Measurements from ENCODE around the gene ELMOD1. TPM values are rescaled to one million over a fixed set of nuclear protein-coding genes. Genes with fewer than 3 reads are reported as not detected.

Gene ELMOD1
- total and polyA plus RNA-seq, 10 of the 15 experiments (the other 5 are each of a cell fraction or from before 2014, with no cell fraction given): not detected

GRCh38 chr11:107682572-107682971 is 91.6 kb downstream of the ELMOD1 start:
- ChIA-PET SMC1A (ENCODE audit: uncharacterized antibody, unreplicated experiment) (interaction anchor here (0.7 to 11.6 kb wide), 15 partner anchors 7 to 134 kb away, joined by 3 to 249 read pairs (median 4); partner anchors contain the start of gene ALKBH8), RAD21 (ENCODE audit: unreplicated experiment) (interaction anchor here (0.9 to 2.4 kb wide), 8 partner anchors 10 to 133 kb away, joined by 3 to 11 read pairs (median 6); no protein-coding TSS in a partner anchor), POLR2A (interaction anchor here (1.3 to 1.5 kb wide), 3 partner anchors 9 to 119 kb away, joined by 3 to 6 read pairs (median 4); no protein-coding TSS in a partner anchor), CTCF (interaction anchor here (0.6 to 4.8 kb wide), 12 partner anchors 9 to 1099 kb away, joined by 3 to 40 read pairs (median 5); partner anchors contain the start of gene ALKBH8)
- no TSS peak for BruUV-seq (replicated peaks)
- WGBS (ENCODE audit: insufficient coverage, insufficient replicate concordance, low lambda C conversion rate, missing lambda C conversion rate): 74% methylated on average over 5 of the region's 5 CpGs
- Histone ChIP-seq H2AFZ (ENCODE audit: control insufficient read depth, low read depth, low read length) (no peak overlapping the region), H3K4me2 (ENCODE audit: control insufficient read depth, insufficient read depth) (no peak overlapping the region), H3K27ac (ENCODE audit: control insufficient read depth, insufficient read depth) (no peak overlapping the region), H3K79me2 (ENCODE audit: control insufficient read depth, insufficient read depth, low read length) (no peaks in the 10 kb centered on the region), H3K4me3 (no peak overlapping the region), H3K36me3 (ENCODE audit: control insufficient read depth in 2 of 2, insufficient read depth in 2 of 2, low read length in 1 of 2) (no peaks in the 10 kb centered on the region), H4K20me1 (ENCODE audit: control insufficient read depth, insufficient read depth) (no peaks in the 10 kb centered on the region), H3K9me3 (replicated peaks; ENCODE audit: control insufficient read depth, insufficient read depth, low read length) (no peaks in the 10 kb centered on the region), H3K9ac (ENCODE audit: control insufficient read depth, insufficient read depth, low read length) (no peak overlapping the region), H3K4me1 (ENCODE audit: control insufficient read depth, insufficient read depth, low read length) (peaks cover 5% of the 10 kb centered on the region; the same call in 1 of the 2 replicates), H3K27me3 (replicated peaks in 1 of 2; ENCODE audit: control insufficient read depth in 2 of 2, insufficient read depth in 2 of 2, low read length in 1 of 2) (no peaks in the 10 kb centered on the region)
- TF ChIP-seq IKZF2 (IDR thresholded peaks at IDR 0.05): peak in 1 of 2 experiments; percentile 23; a peak in 1 of 4 replicates
- no peak for TF ChIP-seq KAT2A (conservative IDR thresholded peaks at IDR 0.05; ENCODE audit: control insufficient read depth, low read depth, low read length)
- DNase-seq (ENCODE audit: low read depth, low spot score) (no peak), ATAC-seq (peak; percentile 59), FAIRE-seq (peak; percentile 49)
- in situ Hi-C loops (cut with MboI) (loop anchor here (5.0 kb wide), 1 partner anchor 105 kb away; no protein-coding TSS in a partner anchor), intact Hi-C loops (cut with micrococcal nuclease; ENCODE audit: unreplicated experiment) (no loop called here)

DNA sequence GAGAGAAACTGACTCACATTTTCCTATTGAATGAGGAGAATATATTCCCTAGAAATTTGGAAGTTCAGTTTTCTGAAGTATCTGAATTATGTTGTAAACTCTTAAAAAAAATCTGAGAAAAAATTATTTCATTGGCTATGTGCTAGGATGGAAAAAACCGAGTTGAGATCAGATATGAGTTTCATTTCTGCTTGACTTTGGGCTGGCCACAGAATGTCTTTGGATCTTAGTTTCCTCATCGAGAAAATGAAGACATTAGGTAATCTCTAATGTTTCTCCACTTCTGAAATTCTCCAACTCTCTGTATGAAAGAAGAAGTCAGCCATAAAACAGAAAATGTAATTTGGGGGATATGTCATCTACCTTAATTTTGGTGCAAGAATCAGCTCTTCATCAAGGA is 92.1 kb downstream of the ELMOD1 start:
- BruUV-seq (replicated peaks): no TSS peak
- H2AFZ ChIP-seq (ENCODE audit: control insufficient read depth, low read depth, low read length): no peak overlapping the region
- SMC1A ChIA-PET (ENCODE audit: uncharacterized antibody, unreplicated experiment): interaction anchor here (0.7 to 11.6 kb wide), 17 partner anchors 8 to 134 kb away, joined by 3 to 249 read pairs (median 4); partner anchors contain the start of gene ALKBH8
- RAD21 ChIA-PET (ENCODE audit: unreplicated experiment): interaction anchor here (0.9 to 2.4 kb wide), 7 partner anchors 10 to 134 kb away, joined by 3 to 11 read pairs (median 6); no protein-coding TSS in a partner anchor
- FAIRE-seq (no peak), DNase-seq (ENCODE audit: low read depth, low spot score) (no peak), ATAC-seq (peak; percentile 55)
- no peaks in the 10 kb centered on the region for H3K27me3 ChIP-seq (replicated peaks in 1 of 2; ENCODE audit: control insufficient read depth in 2 of 2, insufficient read depth in 2 of 2, low read length in 1 of 2)
- POLR2A ChIA-PET: interaction anchor here (0.6 to 1.5 kb wide), 5 partner anchors 10 to 120 kb away, joined by 3 to 6 read pairs (median 4); no protein-coding TSS in a partner anchor
- no peaks in the 10 kb centered on the region for H4K20me1 ChIP-seq (ENCODE audit: control insufficient read depth, insufficient read depth)
- CTCF ChIA-PET: interaction anchor here (0.8 to 4.8 kb wide), 12 partner anchors 10 to 234 kb away, joined by 3 to 40 read pairs (median 5); partner anchors contain the start of gene ALKBH8
- in situ Hi-C loops (cut with MboI): loop anchor here (5.0 kb wide), 1 partner anchor 106 kb away; no protein-coding TSS in a partner anchor
- intact Hi-C loops (cut with micrococcal nuclease; ENCODE audit: unreplicated experiment): no loop called here
- H3K36me3 ChIP-seq (ENCODE audit: control insufficient read depth in 2 of 2, insufficient read depth in 2 of 2, low read length in 1 of 2): no peaks in the 10 kb centered on the region
- H3K4me2 ChIP-seq (ENCODE audit: control insufficient read depth, insufficient read depth): no peak overlapping the region
- TF ChIP-seq ATF7 (IDR thresholded peaks at IDR 0.05; ENCODE audit: low read depth): no peak
- TF ChIP-seq SPI1 (IDR thresholded peaks at IDR 0.05; ENCODE audit: borderline replicate concordance, insufficient read depth, low read depth, low read length): peak; percentile 10; the same call in 1 of the 2 replicates
- no peak overlapping the region for H3K4me3 ChIP-seq
- 13% methylated on average over 2 of the region's 2 CpGs for WGBS (ENCODE audit: insufficient coverage, insufficient replicate concordance, low lambda C conversion rate, missing lambda C conversion rate)
- H3K79me2 ChIP-seq (ENCODE audit: control insufficient read depth, insufficient read depth, low read length): no peaks in the 10 kb centered on the region
- H3K9me3 ChIP-seq (replicated peaks; ENCODE audit: control insufficient read depth, insufficient read depth, low read length): no peaks in the 10 kb centered on the region
- H3K9ac ChIP-seq (ENCODE audit: control insufficient read depth, insufficient read depth, low read length): no peak overlapping the region
- H3K27ac ChIP-seq (ENCODE audit: control insufficient read depth, insufficient read depth): no peak overlapping the region
- peaks cover 5% of the 10 kb centered on the region; the same call in 1 of the 2 replicates for H3K4me1 ChIP-seq (ENCODE audit: control insufficient read depth, insufficient read depth, low read length)

Measured in GM12878 (cell line).